Subcutaneous adipose tissue (tissue), 4 donors: Measurements from ENCODE around the gene CUZD1. TPM values are rescaled to one million over a fixed set of nuclear protein-coding genes. Genes with fewer than 3 reads are reported as not detected.

Experiments used
- total RNA-seq, 4 donors: library from RNA; depleted of rRNA; stranded (reverse); fragments of >200 nt; gene quantifications; one replicate each; pipeline ENCODE4 v1.1.0, GENCODE V29; 2016
- TF ChIP-seq, protein P1 (sequence below): fragments of 450-650 bp; IDR thresholded peaks from one replicate; pipeline ENCODE4 v1.5.1; 2016; ENCODE audit warnings: low read depth, mild to moderate bottlenecking, control low read depth, antibody characterized with exemption, moderate library complexity

Gene CUZD1
- total RNA-seq, 4 donors from 2014 or later, result 0.44 to 0.85 (median 0.49) TPM; not detected in 1

DNA sequence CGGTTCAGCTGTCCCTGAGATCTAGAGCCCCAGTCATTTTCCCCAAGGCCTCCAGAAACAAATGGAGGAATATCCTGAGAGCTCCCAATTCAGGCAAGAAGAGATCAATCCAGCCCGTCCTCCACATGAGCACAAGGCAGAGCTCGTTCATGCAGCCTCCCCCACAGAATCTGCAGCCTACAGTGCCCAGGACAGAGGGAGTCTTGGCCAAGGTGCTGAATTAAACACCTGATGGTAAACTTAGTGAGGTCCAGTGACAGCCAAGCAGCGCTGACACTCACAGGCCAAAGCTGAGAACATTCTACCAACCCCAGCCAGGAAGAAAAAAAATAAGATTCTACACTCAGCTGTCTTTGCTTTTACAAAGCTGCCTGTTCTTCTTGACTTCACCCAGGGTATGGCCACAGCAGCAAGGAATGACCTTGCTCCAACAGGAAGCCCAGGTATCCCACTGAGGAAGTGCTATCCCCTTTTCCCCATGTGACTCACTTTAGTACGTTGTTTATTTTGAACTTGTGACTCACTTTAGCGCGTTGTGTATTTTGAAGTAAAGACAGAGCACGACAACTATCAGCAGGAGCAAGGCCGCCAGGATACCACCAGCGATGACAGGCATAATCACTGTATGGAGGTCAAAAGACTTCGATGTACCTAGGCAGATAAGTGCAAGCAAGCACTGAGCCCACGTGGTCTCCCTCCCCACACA is 4.4 kb upstream of the CUZD1 start:
- TF ChIP-seq, protein P1, sequence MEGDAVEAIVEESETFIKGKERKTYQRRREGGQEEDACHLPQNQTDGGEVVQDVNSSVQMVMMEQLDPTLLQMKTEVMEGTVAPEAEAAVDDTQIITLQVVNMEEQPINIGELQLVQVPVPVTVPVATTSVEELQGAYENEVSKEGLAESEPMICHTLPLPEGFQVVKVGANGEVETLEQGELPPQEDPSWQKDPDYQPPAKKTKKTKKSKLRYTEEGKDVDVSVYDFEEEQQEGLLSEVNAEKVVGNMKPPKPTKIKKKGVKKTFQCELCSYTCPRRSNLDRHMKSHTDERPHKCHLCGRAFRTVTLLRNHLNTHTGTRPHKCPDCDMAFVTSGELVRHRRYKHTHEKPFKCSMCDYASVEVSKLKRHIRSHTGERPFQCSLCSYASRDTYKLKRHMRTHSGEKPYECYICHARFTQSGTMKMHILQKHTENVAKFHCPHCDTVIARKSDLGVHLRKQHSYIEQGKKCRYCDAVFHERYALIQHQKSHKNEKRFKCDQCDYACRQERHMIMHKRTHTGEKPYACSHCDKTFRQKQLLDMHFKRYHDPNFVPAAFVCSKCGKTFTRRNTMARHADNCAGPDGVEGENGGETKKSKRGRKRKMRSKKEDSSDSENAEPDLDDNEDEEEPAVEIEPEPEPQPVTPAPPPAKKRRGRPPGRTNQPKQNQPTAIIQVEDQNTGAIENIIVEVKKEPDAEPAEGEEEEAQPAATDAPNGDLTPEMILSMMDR, result no peak

DNA sequence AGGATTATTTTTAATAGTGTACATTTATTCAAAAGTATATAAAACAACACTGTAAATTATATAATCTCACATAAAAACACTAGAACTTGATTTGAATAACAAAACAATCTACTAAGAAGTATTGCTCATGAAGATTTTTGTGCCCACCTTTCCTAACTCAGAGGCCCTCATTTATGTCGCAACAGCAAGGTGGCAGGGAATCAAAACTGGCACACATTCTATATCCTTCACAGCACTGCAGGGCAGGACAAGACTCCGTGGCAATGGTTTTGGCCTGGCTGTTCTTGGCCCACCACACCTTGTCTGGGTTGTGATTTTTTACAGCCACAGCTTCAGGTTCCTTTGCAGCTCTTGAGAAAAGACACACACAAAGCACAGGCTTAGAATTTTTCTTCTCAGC is 3.4 kb upstream of the CUZD1 start:
- TF ChIP-seq, protein P1, result no peak

DNA sequence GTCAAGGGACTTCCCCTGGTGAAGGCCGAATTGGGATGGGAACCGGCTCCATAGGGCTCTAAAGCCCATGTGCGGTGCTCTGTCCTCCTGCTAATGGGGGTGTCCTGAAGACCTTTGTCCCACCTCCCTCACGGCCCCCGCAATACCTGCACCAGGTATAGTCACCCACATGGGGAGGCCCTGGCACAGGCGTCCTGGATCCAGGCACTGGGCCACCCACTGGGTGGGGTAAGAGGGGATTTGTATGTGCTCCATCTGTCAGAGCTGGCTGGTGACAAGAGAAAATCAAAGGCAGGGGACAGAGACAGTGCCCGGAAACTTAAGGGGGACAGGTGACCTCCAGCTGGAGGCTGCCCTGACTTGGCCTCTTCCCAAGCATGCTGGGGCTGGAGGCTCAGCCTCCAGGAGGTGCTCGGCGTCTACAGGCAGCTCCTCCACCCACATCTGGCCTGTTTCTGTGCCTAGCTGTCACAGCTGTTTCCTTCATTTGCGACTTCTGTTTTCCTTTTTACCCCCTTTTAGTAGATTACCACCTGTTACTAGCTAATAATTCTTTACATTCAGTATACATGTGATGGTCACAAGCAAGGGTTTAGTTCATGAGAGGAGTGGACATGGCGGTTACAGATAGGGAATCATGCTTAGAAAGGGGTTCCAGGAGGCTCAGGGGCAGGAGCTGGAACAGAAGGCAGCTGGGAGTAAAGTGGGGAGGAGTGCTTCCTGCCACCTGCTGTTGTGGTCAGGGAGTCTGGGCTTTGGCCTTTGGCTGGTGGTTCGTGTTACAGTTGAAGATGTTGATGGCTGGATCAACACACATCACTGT is 2.3 kb upstream of the CUZD1 start:
- TF ChIP-seq, protein P1, result no peak

DNA sequence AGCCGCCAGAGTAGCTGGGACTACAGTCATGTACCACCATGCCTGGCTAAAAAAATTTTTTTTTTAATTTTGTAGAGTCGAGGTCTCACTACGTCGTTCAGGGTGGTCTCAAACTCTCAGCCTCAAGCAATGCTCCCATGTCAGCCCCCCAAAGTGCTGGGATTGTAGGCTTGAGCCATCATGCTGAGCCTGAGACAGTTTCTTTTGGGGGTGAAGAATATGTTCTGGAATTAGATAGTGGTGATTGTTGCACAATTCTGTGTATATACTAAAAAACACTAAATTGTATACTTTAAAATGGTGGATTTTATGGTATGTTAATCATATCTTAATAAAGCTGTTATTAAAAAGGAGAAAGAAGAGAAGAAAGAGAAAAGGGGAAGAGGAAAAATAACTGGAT is 1.5 kb downstream of the CUZD1 start:
- TF ChIP-seq, protein P1, result no peak

DNA sequence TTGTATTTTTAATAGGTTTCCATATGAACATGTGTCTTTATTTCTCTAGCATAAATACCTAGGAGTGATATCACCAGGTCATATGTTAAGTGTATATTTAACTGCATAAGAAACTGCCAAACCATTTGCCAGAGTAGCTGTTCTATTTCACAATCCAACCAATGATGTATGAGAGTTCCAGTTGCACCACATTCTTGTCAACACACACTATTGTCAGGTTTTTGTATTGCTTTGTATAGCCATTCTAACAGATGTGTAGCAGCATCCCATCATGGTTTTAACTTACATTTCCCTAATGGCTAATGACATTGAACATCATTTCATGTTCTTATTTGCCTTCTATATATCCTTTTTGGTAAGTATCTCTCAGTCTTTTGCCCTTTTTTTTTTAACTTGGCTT is 4.1 kb downstream of the CUZD1 start:
- TF ChIP-seq, protein P1, result no peak

DNA sequence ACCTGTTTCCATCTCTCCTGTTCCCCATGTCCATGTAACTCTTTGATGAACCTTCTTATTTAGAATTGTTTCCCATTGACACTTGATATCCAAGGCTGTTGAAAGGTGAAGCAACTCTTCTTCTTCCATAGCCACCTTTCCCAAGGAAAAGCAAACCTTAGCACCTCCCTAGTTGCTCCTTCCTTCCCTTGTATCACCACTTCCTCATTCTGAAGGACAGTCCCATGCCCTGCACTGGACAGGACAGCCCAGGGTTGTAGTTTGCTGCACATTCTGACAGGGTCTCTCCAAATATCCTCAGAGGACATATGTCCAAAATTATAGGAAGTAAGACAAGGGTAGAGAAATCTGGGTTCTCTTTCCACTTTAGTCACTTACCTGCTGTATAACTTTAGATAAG is 6.2 kb downstream of the CUZD1 start:
- TF ChIP-seq, protein P1, result no peak

DNA sequence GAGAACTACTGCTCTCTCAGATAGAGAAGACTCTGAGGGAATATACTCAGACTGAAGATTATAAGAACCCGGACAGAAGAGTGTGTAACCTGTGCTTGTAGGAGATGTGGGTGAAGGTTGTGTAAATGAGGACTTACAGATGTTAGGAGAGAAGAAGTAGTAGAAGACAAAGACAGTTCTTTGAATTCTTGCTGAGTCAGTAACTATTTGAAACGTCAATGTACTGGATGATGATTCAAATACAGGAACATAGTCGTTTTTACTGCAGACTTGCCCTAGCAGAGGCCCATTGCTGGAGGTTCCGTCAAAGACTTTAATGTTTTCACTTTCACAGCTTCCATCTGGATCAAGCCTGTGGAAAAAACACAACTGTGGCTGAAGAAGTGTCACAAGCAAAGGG is 6.8 kb downstream of the CUZD1 start:
- TF ChIP-seq, protein P1, result no peak
